GM21576 (cell line): ENCODE data around the gene EXOSC9.
"Not testable (repeated sequence)": the region's sequence is repeated elsewhere in the genome, so short reads cannot be mapped to it uniquely, and the experiment has no call there.

Source experiments
- ATAC-seq: cut with Tn5 transposase; IDR thresholded peaks from one replicate; pipeline ENCODE4 v1.9.1; 2021; ENCODE audit warnings: mild to moderate bottlenecking, moderate library complexity; ENCODE audit not compliant: unreplicated experiment

The EXOSC9 gene, protein sequence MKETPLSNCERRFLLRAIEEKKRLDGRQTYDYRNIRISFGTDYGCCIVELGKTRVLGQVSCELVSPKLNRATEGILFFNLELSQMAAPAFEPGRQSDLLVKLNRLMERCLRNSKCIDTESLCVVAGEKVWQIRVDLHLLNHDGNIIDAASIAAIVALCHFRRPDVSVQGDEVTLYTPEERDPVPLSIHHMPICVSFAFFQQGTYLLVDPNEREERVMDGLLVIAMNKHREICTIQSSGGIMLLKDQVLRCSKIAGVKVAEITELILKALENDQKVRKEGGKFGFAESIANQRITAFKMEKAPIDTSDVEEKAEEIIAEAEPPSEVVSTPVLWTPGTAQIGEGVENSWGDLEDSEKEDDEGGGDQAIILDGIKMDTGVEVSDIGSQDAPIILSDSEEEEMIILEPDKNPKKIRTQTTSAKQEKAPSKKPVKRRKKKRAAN

DNA sequence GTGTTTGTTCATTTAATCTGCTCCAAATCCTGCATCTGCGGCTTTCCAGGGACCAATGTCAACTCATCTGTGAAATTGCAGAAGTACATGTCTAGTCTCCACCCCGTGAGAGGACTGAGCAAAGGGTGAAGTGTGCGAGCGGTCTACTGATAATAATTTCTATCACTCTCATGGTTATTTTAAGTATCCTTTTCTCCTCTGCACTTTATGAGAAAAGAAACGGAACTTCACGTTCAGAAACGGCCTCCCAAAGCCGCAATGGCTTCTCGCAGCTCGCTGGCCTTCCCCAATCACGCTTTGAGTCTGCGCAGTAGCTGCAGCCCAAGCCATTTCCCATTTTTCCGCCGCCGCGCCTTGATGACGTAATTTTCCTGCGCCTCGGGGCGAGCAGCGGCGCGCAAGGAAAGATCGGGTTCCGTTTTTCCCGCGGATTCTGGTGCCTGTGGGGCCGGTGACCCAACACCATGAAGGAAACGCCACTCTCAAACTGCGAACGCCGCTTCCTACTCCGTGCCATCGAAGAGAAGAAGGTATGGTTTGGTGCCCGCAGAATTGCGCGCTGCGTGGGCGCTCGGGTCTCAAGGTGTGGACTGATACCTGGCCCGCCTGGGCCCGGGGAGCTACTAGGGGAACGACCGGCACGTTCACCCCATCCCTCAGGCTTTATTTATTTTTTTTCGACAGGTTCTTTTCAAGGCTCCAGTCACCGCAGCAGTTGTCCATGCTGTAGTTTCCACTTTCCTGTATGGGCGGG is at the start of gene EXOSC9:
EXOSC9 (plus strand) TSS at position 363 of the 754 bp plus-strand sequence; CDS start at position 465, 102 bp downstream.
- peak; percentile 77 for ATAC-seq

DNA sequence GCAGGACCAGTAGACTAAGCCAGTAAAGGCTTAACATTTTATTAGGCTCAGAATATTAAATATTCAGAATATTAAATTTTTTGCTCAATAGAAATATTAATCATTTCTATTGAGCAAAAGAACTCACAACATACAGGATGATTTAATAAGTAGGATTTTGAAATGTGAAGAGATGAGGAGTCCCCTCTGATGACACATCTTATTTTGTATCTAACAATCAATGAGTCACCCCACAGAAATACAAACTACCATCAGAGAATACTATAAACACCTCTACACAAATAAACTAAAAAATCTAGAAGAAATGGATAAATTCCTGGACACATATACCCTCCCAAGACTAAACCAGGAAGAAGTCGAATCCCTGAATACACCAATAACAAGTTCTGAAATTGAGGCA is 49.0 kb upstream of the EXOSC9 start:
- ATAC-seq, result not testable (repeated sequence)

DNA sequence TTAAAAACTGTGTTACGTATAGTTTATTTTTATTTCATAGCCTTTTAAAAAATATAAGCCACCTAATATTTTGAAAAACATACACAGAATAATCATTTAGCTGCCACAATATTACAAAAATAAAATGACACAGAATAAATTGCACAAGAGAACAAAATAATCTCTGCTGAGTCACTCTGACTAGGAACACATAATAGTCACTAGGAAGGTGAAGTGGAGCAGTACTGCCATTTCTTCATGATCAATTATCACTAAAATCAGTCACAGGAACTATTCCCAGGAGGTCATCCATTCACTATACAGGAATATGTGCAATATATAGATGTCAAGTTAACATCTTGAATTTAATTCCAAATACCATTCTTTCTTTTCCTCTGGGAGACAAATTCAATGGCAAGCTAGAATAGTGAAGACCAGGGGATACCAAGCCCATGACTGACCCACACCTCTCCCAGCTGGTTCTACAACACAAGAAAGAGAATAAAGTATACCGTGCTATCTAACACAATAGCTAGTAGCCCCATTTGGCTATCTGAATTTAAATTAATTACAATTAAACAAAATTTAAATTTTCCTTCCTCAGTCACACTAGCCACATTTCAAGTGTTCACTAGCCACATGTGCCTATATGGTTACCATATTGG is 42.1 kb upstream of the EXOSC9 start:
- no peak for ATAC-seq

DNA sequence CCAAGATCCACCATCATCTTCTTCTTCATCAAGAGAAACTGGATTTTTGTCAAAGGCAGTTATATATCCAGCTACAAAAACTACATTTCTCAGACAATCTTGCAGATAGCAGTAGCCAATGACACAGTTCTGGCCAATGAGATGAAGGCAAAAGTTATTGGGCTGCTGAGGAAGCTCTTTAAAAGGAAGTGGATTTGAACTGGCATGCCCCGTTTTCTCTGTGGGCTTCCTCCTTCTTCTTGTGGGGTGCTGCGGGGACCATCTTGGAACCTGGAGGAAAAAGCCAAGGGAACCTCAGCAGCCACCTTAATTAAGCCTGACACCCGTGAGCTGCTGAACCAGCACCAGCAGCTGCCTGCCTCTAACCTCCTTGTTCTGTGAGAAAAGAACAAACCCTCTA is 40.9 kb upstream of the EXOSC9 start:
- no peak for ATAC-seq

DNA sequence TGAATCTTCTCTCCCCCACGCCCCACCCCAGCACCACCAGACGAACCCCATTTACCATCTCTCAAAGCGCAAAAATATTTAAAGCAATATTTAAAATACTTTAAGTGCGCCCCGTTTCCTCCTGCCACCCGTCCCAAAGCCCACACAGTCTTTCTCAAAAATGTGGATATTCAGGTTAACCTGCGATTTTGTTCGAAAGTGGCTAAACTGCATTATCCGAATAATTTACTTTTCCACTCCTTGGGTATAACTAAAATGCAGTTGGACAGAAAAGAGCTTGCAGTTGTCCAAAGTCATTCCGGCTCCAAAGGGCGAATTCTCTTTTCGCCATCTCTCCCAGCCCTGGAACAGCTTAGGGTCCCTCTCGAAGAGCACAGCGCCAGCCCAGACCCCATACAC is 36.8 kb upstream of the EXOSC9 start:
- no peak for ATAC-seq

DNA sequence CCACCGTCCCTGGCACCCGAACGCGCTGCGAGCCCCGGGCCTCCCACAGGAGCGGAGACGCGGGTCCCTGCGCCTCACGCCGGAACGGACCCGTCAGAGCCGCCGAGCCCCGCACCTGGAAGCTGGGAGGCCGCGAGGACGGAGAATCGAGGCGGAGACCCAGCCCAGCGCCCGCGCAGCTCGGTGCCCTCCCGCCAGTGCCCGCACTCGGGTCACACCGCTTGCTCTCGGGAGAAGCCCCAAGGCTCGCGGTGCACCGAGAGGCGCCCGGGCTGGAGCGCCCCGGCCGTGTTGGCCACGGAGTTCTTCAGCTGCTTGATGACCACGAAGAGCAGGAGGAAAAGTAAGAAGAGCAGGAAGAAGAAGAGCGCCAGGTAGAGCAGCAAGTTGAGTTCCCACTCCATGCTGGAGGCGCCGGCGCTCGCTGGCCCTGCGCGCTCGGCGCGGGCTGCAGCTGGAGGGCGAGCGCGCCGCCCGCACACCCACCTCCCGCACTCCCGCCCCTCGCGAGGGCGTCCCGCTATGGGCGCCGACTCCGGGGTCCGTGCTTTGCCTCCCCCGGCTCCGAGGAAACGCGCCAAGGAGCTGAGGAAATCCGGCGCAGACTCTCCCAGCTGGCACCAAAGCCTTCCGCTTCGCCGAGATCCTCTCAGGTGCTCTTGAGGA is 36.3 kb upstream of the EXOSC9 start, which contains the start of gene SMIM43:
SMIM43 (minus strand) TSS at position 463 of the 666 bp plus-strand sequence; CDS start at position 404, 59 bp downstream.
- ATAC-seq, result no peak

DNA sequence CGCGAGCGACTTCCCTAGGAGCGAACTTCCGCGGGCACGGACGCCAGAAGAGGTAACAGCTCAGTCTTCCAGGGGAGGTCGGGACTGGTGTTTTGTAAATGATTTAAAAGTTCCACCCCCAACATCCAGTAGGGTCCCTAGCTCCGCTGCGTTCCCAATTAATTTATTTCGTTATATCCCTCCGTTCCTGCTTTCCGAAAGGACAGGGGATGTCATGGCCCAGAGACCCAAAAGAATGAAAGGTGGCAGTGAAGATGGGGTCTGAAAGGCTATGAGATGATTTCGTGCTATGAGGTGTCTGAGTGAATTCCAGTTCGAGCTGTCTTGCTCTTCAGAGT is 35.8 kb upstream of the EXOSC9 start:
- ATAC-seq, result no peak

DNA sequence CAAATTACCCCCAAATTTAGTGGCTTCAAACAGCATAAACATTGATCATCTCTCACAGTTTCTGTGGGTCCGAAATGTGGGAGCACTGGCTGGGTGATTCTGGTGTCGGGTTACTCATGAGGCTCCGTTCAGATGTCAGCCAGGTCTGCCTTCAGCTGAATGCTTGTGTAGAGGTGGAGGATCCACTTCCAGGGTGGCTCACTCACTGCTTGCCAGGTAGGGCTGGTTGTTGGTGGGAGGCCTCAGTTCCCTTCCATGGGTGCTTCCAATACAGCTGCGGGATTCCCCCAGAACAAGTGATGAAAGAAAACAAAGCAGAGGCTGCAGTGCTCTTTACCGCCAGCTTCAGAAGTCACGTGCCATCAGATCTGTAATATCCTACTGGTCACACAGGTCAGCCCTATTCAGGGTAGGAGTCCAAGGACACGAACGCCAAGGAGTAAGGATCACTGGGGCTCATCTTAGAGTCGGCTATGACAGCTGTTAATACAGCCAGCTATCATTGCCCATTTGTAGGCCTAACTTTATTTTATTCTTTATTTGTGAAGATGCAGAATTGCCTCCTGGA is 35.1 kb upstream of the EXOSC9 start:
- no peak for ATAC-seq

DNA sequence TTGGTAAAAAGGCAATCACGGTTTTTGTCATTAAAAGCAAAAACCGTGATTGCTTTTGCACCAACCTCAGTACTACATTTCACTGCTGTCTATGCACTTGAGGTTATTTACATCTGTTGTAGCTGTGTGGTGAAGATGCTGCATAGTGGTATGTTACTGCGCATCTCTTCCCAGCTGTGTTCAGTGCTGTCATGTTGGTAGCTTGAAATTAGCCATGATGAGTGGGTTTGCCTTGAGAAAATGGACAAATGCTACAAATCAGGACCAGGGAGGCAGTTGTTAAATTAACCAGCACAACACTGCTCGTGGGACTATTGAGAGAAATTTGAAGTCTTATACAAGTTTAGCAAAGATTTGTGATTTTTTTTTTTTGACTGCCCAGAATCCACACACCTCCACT is 34.0 kb upstream of the EXOSC9 start:
- ATAC-seq, result no peak

DNA sequence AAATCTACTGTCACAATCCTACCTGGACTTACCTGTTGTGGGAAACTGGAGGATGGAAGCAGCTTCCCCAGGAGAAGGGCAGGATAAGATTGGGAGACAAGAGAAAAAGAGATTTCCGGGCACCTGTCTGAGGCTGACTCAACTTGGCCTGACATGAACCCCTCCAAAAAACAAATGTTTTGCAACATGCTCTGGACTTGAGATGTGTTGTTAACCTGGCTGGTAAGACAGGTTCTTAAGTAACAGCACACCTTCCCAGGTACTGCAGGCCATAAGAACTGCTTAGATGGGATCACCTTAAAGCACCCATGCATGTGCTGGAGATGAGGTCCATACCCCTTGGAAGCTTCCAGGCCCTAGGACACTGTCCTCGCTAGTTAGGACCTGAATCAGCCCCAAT is 31.8 kb upstream of the EXOSC9 start:
- no peak for ATAC-seq

DNA sequence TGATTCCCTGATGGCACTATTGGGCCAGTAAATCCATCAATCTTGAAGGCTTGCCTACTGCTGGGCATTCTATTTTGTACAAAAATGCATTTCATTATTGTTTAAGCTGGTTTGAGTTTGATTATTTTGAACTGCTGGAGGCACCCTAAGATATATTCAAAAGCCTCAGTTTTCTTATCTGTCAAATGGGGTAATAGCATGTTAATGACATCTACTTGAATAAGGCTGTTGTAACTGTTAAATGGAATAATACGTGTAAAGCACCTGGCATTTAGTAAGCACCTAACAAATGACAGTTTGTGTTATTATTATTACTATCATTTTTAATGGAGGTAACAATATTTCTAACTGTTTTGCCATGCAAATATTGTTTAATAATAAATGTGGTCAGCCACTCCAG is 29.3 kb upstream of the EXOSC9 start:
- ATAC-seq, result no peak

DNA sequence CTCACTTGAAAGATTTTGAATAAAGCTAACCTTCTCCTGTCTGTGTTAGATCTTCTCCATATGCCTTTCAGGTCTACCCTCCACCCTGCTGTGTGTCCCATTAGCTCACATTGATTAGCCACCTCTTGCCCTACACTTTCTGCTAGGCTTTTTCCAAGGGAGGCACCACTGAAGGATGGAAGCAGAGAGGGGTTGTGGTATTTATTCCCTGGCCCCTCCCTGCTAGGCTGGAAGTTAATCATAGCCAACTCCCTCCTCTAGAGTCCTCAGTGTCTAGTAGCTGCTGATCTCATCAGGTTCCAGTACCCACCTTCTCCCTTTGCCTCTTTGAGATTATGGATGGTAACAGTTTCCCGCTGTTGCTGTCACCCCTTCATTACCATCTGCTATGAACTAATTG is 27.2 kb upstream of the EXOSC9 start:
- ATAC-seq, result no peak

DNA sequence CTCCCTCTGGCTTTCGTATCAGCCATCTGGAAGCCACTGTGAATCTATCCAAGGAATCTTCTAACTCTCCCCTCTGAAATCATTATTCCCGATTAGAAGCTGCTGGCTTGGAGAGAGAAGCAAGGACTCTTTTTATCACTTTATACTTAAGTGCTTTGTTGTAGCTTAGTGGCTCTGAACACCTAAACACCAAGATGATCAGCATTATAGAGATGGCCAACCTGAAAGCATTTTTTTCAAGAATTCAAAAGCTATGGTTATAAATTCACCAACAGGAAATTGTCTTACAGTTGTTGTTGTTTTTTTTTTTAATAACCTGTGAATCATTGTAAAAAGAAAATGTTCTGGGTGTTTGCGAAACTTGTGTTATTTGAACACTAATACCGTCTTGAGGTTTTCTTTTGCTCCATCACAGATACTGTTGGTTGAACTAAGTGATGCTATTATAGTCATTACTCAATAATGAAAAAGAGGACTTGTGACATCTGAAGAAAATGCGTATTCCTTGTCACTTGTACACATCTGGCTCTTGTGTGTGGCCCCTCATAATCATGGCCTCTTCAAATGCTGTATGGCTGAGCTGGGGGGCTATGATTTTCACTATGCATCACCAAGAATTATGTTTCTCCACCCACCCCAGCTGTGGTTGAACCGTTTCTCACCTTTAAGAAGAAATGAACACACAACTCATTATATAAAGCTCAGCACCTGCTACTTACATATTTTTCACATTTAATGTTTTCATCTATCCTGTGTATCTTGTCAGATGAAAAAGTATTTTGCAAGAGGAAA is 24.3 kb upstream of the EXOSC9 start:
- no peak for ATAC-seq

DNA sequence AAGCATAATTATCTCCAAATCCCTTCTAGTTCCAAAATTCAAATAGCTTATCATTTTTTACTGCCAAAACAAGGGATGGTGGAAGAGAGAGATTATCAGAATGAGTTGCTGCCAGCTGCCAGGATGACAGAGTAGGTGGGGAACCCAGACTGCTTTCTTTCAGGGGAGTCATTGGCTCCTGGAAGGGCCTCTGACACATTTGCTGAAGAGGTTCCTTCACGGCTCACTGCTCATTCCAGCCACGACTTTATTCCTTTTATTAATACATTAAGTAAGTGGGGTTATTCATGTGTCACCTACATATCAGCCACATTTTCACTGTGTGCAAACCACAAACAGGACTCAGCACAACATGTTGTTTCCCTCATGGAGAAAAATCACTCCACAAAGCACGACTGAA is 23.5 kb upstream of the EXOSC9 start:
- ATAC-seq, result no peak

DNA sequence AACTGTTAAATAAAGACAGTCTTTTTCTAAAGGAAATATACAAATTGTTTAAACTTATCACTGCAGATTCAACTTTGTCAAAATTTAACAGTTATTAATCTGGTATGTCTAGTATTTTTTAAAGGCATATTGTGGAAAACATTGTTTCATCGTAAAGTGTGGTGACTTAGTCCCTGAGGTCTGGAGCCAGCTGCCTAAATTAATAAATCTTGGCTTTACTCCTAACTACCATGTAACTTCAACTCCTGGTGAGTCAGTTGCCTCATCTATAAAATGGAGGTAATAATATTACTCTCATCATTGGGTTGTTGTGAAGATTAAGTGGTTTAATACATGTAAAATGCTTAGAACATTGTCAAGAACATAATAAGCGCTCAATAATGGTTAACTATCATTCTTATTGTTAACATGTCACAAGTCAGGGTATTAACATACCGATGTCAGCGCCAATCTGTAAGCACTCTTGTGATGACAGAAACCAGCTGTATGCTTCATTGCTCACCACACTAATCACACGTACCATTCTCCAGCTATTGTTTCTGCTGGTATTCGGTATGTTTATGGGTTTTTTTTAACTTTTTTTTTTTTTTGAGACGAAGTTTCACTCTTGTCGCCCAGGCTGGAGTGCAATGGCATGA is 22.0 kb upstream of the EXOSC9 start:
- no peak for ATAC-seq

DNA sequence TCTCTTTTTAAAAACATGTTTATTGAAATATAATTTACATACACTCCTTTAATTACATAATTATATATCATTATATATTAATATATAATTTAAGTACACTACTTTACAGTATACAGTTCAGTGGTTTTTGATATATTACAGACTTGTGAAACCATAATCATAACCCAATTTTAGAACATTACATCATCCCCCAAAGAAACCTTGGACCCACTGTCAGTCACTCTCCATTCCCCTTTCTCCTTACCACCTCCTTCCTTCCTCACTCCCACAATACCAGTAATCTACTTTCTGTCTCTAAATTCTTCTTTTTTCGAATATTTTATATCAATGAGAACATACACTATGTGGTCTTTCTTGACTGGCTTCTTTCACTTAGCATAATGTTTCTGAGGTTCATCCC is 17.9 kb upstream of the EXOSC9 start:
- ATAC-seq, result no peak

DNA sequence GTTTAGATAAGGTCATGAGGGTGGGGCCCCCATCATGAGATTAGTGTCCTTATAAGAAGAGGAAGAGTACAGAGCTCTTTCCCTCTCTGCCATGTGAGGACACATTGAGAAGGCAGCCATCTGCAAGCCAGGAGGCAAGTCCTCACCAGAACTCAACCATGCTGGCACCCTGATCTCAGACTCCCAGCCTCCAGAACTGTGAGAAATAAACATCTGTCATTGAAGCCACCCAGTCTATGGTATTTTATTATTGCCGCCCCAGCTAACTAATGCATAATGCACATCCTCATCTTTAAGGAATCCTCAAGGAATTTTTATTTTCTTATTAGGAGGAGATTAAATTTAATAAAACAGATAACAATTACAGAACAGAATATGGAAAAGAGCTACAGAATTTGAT is 16.7 kb upstream of the EXOSC9 start:
- ATAC-seq, result no peak

DNA sequence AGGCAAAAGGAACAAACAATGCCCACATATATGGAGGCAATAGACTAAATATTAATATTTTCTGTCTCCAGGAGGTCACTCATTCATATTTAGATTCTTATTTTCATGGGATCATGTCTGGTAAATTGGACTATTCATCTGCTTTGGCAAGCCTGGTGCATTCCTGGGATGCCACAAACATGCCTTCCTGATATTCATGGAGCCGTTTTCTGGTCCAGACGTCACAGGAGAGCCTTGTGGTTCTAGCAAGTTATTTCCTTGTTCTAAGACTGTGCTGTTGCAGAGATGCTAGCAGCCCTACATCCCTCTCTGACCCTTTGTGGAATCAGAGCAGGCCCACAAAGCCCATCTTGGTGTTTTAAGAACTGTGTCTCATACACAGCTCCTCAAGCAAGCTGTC is 16.1 kb upstream of the EXOSC9 start:
- no peak for ATAC-seq

DNA sequence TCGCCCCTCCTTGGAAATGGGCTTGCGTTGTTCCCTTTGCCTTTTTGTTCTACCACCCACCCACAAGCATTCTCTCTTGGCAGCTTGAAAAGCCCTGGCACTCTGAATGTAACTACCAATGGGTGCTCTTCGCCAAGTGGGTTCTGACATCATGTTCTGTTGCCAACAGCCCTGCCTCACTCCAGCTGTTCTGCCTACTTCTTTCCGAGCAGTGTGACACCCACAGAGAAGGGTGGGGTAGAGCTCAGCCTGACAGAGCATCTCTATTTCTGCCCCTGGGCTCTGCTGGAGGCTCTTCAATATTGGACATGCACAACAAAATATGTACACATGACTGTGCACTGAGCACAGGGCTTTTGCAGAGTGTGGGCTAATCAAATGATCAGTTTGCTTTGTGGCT is 15.6 kb upstream of the EXOSC9 start:
- ATAC-seq, result no peak

DNA sequence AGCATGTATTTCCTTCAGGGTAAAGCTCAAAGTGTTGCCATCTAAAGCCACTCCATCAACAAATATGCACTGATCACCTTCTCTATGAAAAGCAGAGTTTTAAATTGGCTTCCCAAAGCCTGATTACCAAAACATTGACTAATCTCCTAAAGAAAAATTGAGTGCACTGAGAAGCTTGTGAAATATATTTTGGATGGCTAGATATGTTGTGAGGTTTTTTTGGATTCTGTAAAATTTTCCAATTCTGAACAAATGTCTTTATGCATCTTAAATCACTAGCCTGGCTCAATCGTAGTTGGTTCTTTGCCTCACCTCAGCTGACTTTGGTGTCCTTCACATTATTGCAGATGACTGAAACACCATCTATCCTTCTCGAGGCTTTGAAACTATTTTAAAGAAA is 14.9 kb upstream of the EXOSC9 start:
- no peak for ATAC-seq
